ENCODE measurements around the gene ARFIP1.
"Not testable (repeated sequence)": the region's sequence is repeated elsewhere in the genome, so short reads cannot be mapped to it uniquely, and the experiment has no call there.

The ARFIP1 gene

GRCh38 chr4:152779513-152780266 lies at the start of gene ARFIP1, which contains the start of gene TIGD4:
Gene ARFIP1 (plus strand): TSS chr4:152779954. CDS start chr4:152829634, 49,680 bp downstream.
Gene TIGD4 (minus strand): TSS chr4:152779730. CDS start chr4:152771004, 8,726 bp downstream.
- DNase-seq (ENCODE audit: low read depth) = peak; percentile 92

- no peak for DNase-seq (ENCODE audit: low read depth)
These were observed 47.8 kb upstream of the ARFIP1 start for GRCh38 chr4:152731997-152732396.

GRCh38 chr4:152734015-152734698 lies 45.6 kb upstream of the ARFIP1 start:
- no peak for DNase-seq (ENCODE audit: low read depth)

GRCh38 chr4:152734699-152735050 lies 45.1 kb upstream of the ARFIP1 start:
- no peak for DNase-seq (ENCODE audit: low read depth)

GRCh38 chr4:152735396-152735859 lies 44.3 kb upstream of the ARFIP1 start:
- DNase-seq (ENCODE audit: low read depth) = no peak

- no peak for DNase-seq (ENCODE audit: low read depth)
These were observed 43.8 kb upstream of the ARFIP1 start for GRCh38 chr4:152735906-152736305.

- DNase-seq (ENCODE audit: low read depth) = no peak
These were observed 40.9 kb upstream of the ARFIP1 start for GRCh38 chr4:152738827-152739226.

- DNase-seq (ENCODE audit: low read depth) = no peak
These were observed 32.3 kb upstream of the ARFIP1 start for GRCh38 chr4:152747444-152747843.

GRCh38 chr4:152748619-152749018 lies 31.1 kb upstream of the ARFIP1 start:
- DNase-seq (ENCODE audit: low read depth) = no peak

- DNase-seq (ENCODE audit: low read depth) = no peak
These were observed 16.0 kb upstream of the ARFIP1 start for GRCh38 chr4:152763796-152764195.

- not testable (repeated sequence) for DNase-seq (ENCODE audit: low read depth)
These were observed 14.6 kb upstream of the ARFIP1 start for GRCh38 chr4:152765069-152765737.

- no peak for DNase-seq (ENCODE audit: low read depth)
These were observed 7.8 kb upstream of the ARFIP1 start for GRCh38 chr4:152771741-152772533.

GRCh38 chr4:152773339-152773738 lies 6.4 kb upstream of the ARFIP1 start:
- no peak for DNase-seq (ENCODE audit: low read depth)

GRCh38 chr4:152773953-152774352 lies 5.8 kb upstream of the ARFIP1 start:
- DNase-seq (ENCODE audit: low read depth) = no peak

GRCh38 chr4:152776352-152776751 lies 3.4 kb upstream of the ARFIP1 start:
- DNase-seq (ENCODE audit: low read depth) = no peak

- DNase-seq (ENCODE audit: low read depth) = no peak
These were observed 2.3 kb upstream of the ARFIP1 start for GRCh38 chr4:152777488-152777887.

GRCh38 chr4:152778656-152779512 lies 870 bp upstream of the ARFIP1 start:
- peak; percentile 4 for DNase-seq (ENCODE audit: low read depth)

GRCh38 chr4:152780267-152780778 lies 569 bp downstream of the ARFIP1 start:
- no peak for DNase-seq (ENCODE audit: low read depth)

GRCh38 chr4:152784490-152785350 lies 5.0 kb downstream of the ARFIP1 start:
- no peak for DNase-seq (ENCODE audit: low read depth)
